OCI-LY3 (cell line): ENCODE measurements around the gene NRXN2.

Experiments
- CTCF ChIP-seq: fragments of 200-600, 300-600 bp; sonication (generic); IDR thresholded peaks from 2 replicates; pipeline ENCODE4 v1.5.1; 2014; ENCODE audit warnings: antibody characterized with exemption, low read length, low read depth
- EZH2phosphoT487 ChIP-seq: fragments of 200-600 bp; shearing (Covaris generic); IDR thresholded peaks from 2 replicates; pipeline ENCODE4 v1.6.1; 2018; ENCODE audit warnings: antibody characterized with exemption, mixed run types, low read depth

- TF ChIP-seq CTCF: no peak
- TF ChIP-seq EZH2phosphoT487: no peak
Measured at GRCh38 chr11:64592656-64593055, 130.3 kb downstream of the NRXN2 start.
